Activated naive CD8-positive, alpha-beta T cell (primary cell): ENCODE results near the gene HDDC2.
"Not testable (repeated sequence)": the region's sequence is repeated elsewhere in the genome, so short reads cannot be mapped to it uniquely, and the experiment has no call there.

Experiments
- H3K27ac Mint-ChIP-seq: one replicate; pipeline ENCODE4 v1.8.0; 2021; ENCODE audit warnings: mixed read lengths
- H3K27me3 Mint-ChIP-seq: one replicate; pipeline ENCODE4 v1.8.0; 2021; ENCODE audit warnings: mixed read lengths
- H3K36me3 Mint-ChIP-seq: one replicate; pipeline ENCODE4 v1.8.0; 2021; ENCODE audit warnings: mixed read lengths
- H3K4me1 Mint-ChIP-seq: one replicate; pipeline ENCODE4 v1.8.0; 2021; ENCODE audit warnings: low read depth, mixed read lengths
- H3K4me3 Mint-ChIP-seq: one replicate; pipeline ENCODE4 v1.8.0; 2021; ENCODE audit warnings: mild to moderate bottlenecking, mixed read lengths
- H3K9me3 Mint-ChIP-seq: one replicate; pipeline ENCODE4 v1.8.0; 2021; ENCODE audit warnings: low read depth, mixed read lengths

HDDC2 gene

GRCh38 chr6:125294036-125294435 lies 7.7 kb downstream of the HDDC2 start:
- peaks cover 45% of the 10 kb centered on the region for H3K36me3 Mint-ChIP-seq
- peaks cover 43% of the 10 kb centered on the region for H3K4me1 Mint-ChIP-seq

GRCh38 chr6:125293587-125293986 lies 8.2 kb downstream of the HDDC2 start:
- Mint-ChIP-seq H3K4me3 (no peak overlapping the region), H3K9me3 (no peaks in the 10 kb centered on the region), H3K36me3 (peaks cover 44% of the 10 kb centered on the region), H3K27ac (no peak overlapping the region), H3K27me3 (no peaks in the 10 kb centered on the region), H3K4me1 (peaks cover 40% of the 10 kb centered on the region)

More at GRCh38 chr6:125294036-125294435, 7.7 kb downstream of the HDDC2 start:
- H3K4me3 Mint-ChIP-seq = no peak overlapping the region
- H3K27me3 Mint-ChIP-seq = no peaks in the 10 kb centered on the region
- H3K27ac Mint-ChIP-seq = no peak overlapping the region
- H3K9me3 Mint-ChIP-seq = no peaks in the 10 kb centered on the region

GRCh38 chr6:125287718-125288117 lies 14.0 kb downstream of the HDDC2 start:
- no peak overlapping the region for H3K27ac Mint-ChIP-seq
- peaks cover 33% of the 10 kb centered on the region for H3K4me1 Mint-ChIP-seq
- H3K9me3 Mint-ChIP-seq = peaks cover 15% of the 10 kb centered on the region
- peaks cover 70% of the 10 kb centered on the region for H3K36me3 Mint-ChIP-seq
- no peak overlapping the region for H3K4me3 Mint-ChIP-seq
- H3K27me3 Mint-ChIP-seq = no peaks in the 10 kb centered on the region

GRCh38 chr6:125285936-125286335 lies 15.8 kb downstream of the HDDC2 start:
- Mint-ChIP-seq H3K27ac (no peak overlapping the region), H3K9me3 (peaks cover 15% of the 10 kb centered on the region), H3K36me3 (peaks cover 74% of the 10 kb centered on the region), H3K4me1 (peaks cover 39% of the 10 kb centered on the region), H3K27me3 (no peaks in the 10 kb centered on the region), H3K4me3 (no peak overlapping the region)

GRCh38 chr6:125285353-125285752 lies 16.4 kb downstream of the HDDC2 start:
- H3K4me3 Mint-ChIP-seq = no peak overlapping the region
- H3K9me3 Mint-ChIP-seq = peaks cover 15% of the 10 kb centered on the region
- no peaks in the 10 kb centered on the region for H3K27me3 Mint-ChIP-seq
- no peak overlapping the region for H3K27ac Mint-ChIP-seq
- peaks cover 76% of the 10 kb centered on the region for H3K36me3 Mint-ChIP-seq
- peaks cover 42% of the 10 kb centered on the region for H3K4me1 Mint-ChIP-seq

GRCh38 chr6:125282470-125282869 lies 19.3 kb downstream of the HDDC2 start:
- peaks cover 52% of the 10 kb centered on the region for H3K4me1 Mint-ChIP-seq
- H3K27ac Mint-ChIP-seq, H3K27me3 Mint-ChIP-seq, H3K4me3 Mint-ChIP-seq: not testable (repeated sequence)
- H3K36me3 Mint-ChIP-seq = peaks cover 64% of the 10 kb centered on the region
- H3K9me3 Mint-ChIP-seq = peaks cover 15% of the 10 kb centered on the region

- H3K27ac Mint-ChIP-seq, H3K27me3 Mint-ChIP-seq, H3K4me3 Mint-ChIP-seq: not testable (repeated sequence)
- H3K4me1 Mint-ChIP-seq = peaks cover 46% of the 10 kb centered on the region
- peaks cover 57% of the 10 kb centered on the region for H3K36me3 Mint-ChIP-seq
- peaks cover 11% of the 10 kb centered on the region for H3K9me3 Mint-ChIP-seq
Measured at GRCh38 chr6:125280370-125281035, 21.3 kb downstream of the HDDC2 start.

- Mint-ChIP-seq H3K4me1 (peaks cover 44% of the 10 kb centered on the region), H3K27ac (no peak overlapping the region), H3K36me3 (peaks cover 57% of the 10 kb centered on the region), H3K9me3 (peaks cover 7% of the 10 kb centered on the region), H3K27me3 (no peaks in the 10 kb centered on the region), H3K4me3 (no peak overlapping the region)
Measured at GRCh38 chr6:125279961-125280360, 21.8 kb downstream of the HDDC2 start.

- Mint-ChIP-seq H3K4me3 (no peak overlapping the region), H3K27ac (peak overlapping the region; percentile 41)
Measured at GRCh38 chr6:125277838-125278237, 23.9 kb downstream of the HDDC2 start.

GRCh38 chr6:125275779-125276178 lies 26.0 kb downstream of the HDDC2 start:
- no peaks in the 10 kb centered on the region for H3K27me3 Mint-ChIP-seq
- no peak overlapping the region for H3K27ac Mint-ChIP-seq
- H3K4me1 Mint-ChIP-seq = peaks cover 11% of the 10 kb centered on the region
- H3K4me3 Mint-ChIP-seq = no peak overlapping the region
- H3K9me3 Mint-ChIP-seq = no peaks in the 10 kb centered on the region
- H3K36me3 Mint-ChIP-seq = peaks cover 42% of the 10 kb centered on the region

More at GRCh38 chr6:125277838-125278237, 23.9 kb downstream of the HDDC2 start:
- H3K36me3 Mint-ChIP-seq = peaks cover 48% of the 10 kb centered on the region
- peaks cover 24% of the 10 kb centered on the region for H3K4me1 Mint-ChIP-seq
- H3K9me3 Mint-ChIP-seq = no peaks in the 10 kb centered on the region
- H3K27me3 Mint-ChIP-seq = no peaks in the 10 kb centered on the region

- H3K27me3 Mint-ChIP-seq = no peaks in the 10 kb centered on the region
- no peak overlapping the region for H3K27ac Mint-ChIP-seq
- no peaks in the 10 kb centered on the region for H3K9me3 Mint-ChIP-seq
- H3K4me1 Mint-ChIP-seq = peaks cover 10% of the 10 kb centered on the region
- H3K36me3 Mint-ChIP-seq = peaks cover 41% of the 10 kb centered on the region
- no peak overlapping the region for H3K4me3 Mint-ChIP-seq
Measured at GRCh38 chr6:125274935-125275334, 26.8 kb downstream of the HDDC2 start.

GRCh38 chr6:125273965-125274364 lies 27.8 kb downstream of the HDDC2 start:
- Mint-ChIP-seq H3K9me3 (no peaks in the 10 kb centered on the region), H3K27me3 (no peaks in the 10 kb centered on the region), H3K36me3 (peaks cover 39% of the 10 kb centered on the region), H3K27ac (no peak overlapping the region), H3K4me1 (peaks cover 4% of the 10 kb centered on the region), H3K4me3 (no peak overlapping the region)

- H3K36me3 Mint-ChIP-seq = peaks cover 36% of the 10 kb centered on the region
- H3K9me3 Mint-ChIP-seq = no peaks in the 10 kb centered on the region
- H3K27me3 Mint-ChIP-seq = no peaks in the 10 kb centered on the region
- no peak overlapping the region for H3K4me3 Mint-ChIP-seq
- H3K27ac Mint-ChIP-seq = no peak overlapping the region
- no peaks in the 10 kb centered on the region for H3K4me1 Mint-ChIP-seq
Measured at GRCh38 chr6:125273251-125273650, 28.5 kb downstream of the HDDC2 start.

- H3K27ac Mint-ChIP-seq = no peak overlapping the region
- H3K4me1 Mint-ChIP-seq = no peaks in the 10 kb centered on the region
- no peaks in the 10 kb centered on the region for H3K9me3 Mint-ChIP-seq
- no peaks in the 10 kb centered on the region for H3K27me3 Mint-ChIP-seq
- H3K36me3 Mint-ChIP-seq = peaks cover 33% of the 10 kb centered on the region
- H3K4me3 Mint-ChIP-seq = no peak overlapping the region
Measured at GRCh38 chr6:125271486-125272159, 30.1 kb downstream of the HDDC2 start.

GRCh38 chr6:125270380-125270779 lies 31.4 kb downstream of the HDDC2 start:
- Mint-ChIP-seq H3K27ac (no peak overlapping the region), H3K27me3 (no peaks in the 10 kb centered on the region), H3K4me3 (no peak overlapping the region), H3K36me3 (peaks cover 24% of the 10 kb centered on the region), H3K4me1 (no peaks in the 10 kb centered on the region), H3K9me3 (no peaks in the 10 kb centered on the region)
